ENCODE results near the gene MX2.
"Not testable (repeated sequence)": the region's sequence is repeated elsewhere in the genome, so short reads cannot be mapped to it uniquely, and the experiment has no call there.

Gene MX2

GRCh38 chr21:41338455-41338854 is 23.4 kb upstream of the MX2 start:
- DNase-seq = no peak

- DNase-seq = no peak
Observed at GRCh38 chr21:41342035-41342434, 19.8 kb upstream of the MX2 start.

GRCh38 chr21:41344146-41344545 is 17.7 kb upstream of the MX2 start:
- no peak for DNase-seq

GRCh38 chr21:41345356-41345755 is 16.5 kb upstream of the MX2 start:
- DNase-seq = no peak

GRCh38 chr21:41345934-41346685 is 15.7 kb upstream of the MX2 start:
- DNase-seq = no peak

GRCh38 chr21:41346758-41347157 is 15.1 kb upstream of the MX2 start:
- no peak for DNase-seq

GRCh38 chr21:41348434-41348833 is 13.4 kb upstream of the MX2 start:
- DNase-seq = no peak

- no peak for DNase-seq
Observed at GRCh38 chr21:41349126-41349525, 12.7 kb upstream of the MX2 start.

- no peak for DNase-seq
Observed at GRCh38 chr21:41349619-41350390, 12.0 kb upstream of the MX2 start.

GRCh38 chr21:41350436-41351155 is 11.2 kb upstream of the MX2 start:
- no peak for DNase-seq

- DNase-seq = no peak
Observed at GRCh38 chr21:41357546-41357945, 4.3 kb upstream of the MX2 start.

- no peak for DNase-seq
Observed at GRCh38 chr21:41358193-41359166, 3.3 kb upstream of the MX2 start.

- no peak for DNase-seq
Observed at GRCh38 chr21:41359286-41359685, 2.5 kb upstream of the MX2 start.

- not testable (repeated sequence) for DNase-seq
Observed at GRCh38 chr21:41359754-41360071, 2.1 kb upstream of the MX2 start.

- DNase-seq = no peak
Observed at GRCh38 chr21:41360072-41360821, 1.6 kb upstream of the MX2 start.

- no peak for DNase-seq
Observed at GRCh38 chr21:41361053-41361785, 608 bp upstream of the MX2 start.

GRCh38 chr21:41362605-41363369 is 960 bp downstream of the MX2 start:
- DNase-seq = no peak

- no peak for DNase-seq
Observed at GRCh38 chr21:41363370-41364270, 1.8 kb downstream of the MX2 start.

GRCh38 chr21:41364308-41364707 is 2.5 kb downstream of the MX2 start:
- no peak for DNase-seq

All from CD4-positive, alpha-beta T cell treated with Interleukin-17A for 1 hour (primary cell).